HFFc6 (cell line): Measurements from ENCODE around the gene SPTAN1. TPM values are rescaled to one million over a fixed set of nuclear protein-coding genes. Genes with fewer than 3 reads are reported as not detected.

Experiments used
- DNase-seq: peaks from one replicate; pipeline ENCODE4 v3.0.0-alpha.2; 2018
- H3K27ac Mint-ChIP-seq: 2 replicates; pipeline ENCODE4 v1.8.0; 2020; ENCODE audit warnings: mild to moderate bottlenecking, mixed read lengths
- H3K27me3 Mint-ChIP-seq: 2 replicates; pipeline ENCODE4 v1.8.0; 2021; ENCODE audit warnings: mild to moderate bottlenecking, moderate library complexity, mixed read lengths; ENCODE audit not compliant: insufficient read depth
- H3K36me3 Mint-ChIP-seq: 2 replicates; pipeline ENCODE4 v1.8.0; 2021; ENCODE audit warnings: low read depth, mixed read lengths
- H3K4me1 Mint-ChIP-seq: 2 replicates; pipeline ENCODE4 v1.8.0; 2020; ENCODE audit warnings: low read depth, mixed read lengths
- H3K4me3 Mint-ChIP-seq: 2 replicates; pipeline ENCODE4 v1.8.0; 2020; ENCODE audit warnings: mild to moderate bottlenecking, moderate library complexity, mixed read lengths
- H3K9me3 Mint-ChIP-seq: 2 replicates; pipeline ENCODE4 v1.8.0; 2020; ENCODE audit warnings: mild to moderate bottlenecking, mixed read lengths
- total RNA-seq, 6 experiments: library from RNA; stranded (reverse); fragmentation: NEBNext Ultra II Directional; extraction: Animal tissue kit (Norgen Biotek cat#: 25700); gene quantifications; 2 replicates in 1 of 6; 3 replicates in 5 of 6; pipeline ENCODE4 v1.2.3, GENCODE V29; 2021
- TF ChIP-seq, protein P1 (sequence below): fragments of 200-600 bp; sonication (generic); IDR thresholded peaks from 2 replicates; pipeline ENCODE4 v1.5.0; 2021; ENCODE audit warnings: antibody characterized with exemption, mild to moderate bottlenecking

Gene SPTAN1
- total RNA-seq, 6 experiments from 2014 or later: 316 to 368 (median 327) TPM

DNA sequence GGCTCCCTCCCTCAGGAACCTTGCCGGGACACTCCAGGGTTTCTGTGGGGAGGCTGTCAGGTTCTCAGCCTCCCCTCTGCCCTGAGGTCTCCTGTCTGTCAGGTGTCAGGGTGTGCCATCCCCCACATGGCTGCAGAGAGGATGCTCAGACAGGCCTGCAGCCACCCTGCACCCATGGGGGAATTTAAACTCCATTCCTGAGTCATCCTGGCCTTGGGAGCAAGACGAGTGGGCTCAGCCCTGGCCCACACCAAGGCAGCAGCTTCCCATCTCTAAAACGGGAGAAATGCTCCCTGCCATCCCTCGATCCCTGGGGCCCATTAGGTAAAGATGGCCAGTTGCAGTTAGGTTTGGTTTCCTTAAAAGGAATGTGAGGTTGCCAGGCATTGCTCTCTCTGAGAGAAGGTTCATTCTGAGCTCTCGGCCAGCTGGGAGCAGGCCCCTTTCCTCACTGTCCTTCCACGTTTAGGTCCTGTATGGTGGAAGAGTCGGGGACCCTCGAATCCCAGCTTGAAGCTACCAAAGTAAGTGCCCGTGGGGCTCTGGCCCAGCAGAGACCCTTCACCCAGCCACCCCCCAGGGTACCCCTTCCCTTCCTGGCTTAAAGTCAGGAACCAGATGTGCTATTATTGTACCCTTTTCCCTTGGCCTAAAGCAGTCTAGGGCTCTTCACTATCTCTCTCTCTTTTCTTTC lies 77.6 kb downstream of the SPTAN1 start:
- peak overlapping the region; percentile 70 for H3K27ac Mint-ChIP-seq
- H3K27me3 Mint-ChIP-seq: peaks cover 47% of the 10 kb centered on the region
- H3K4me3 Mint-ChIP-seq: no peak overlapping the region
- H3K9me3 Mint-ChIP-seq: no peaks in the 10 kb centered on the region
- peaks cover 17% of the 10 kb centered on the region for H3K4me1 Mint-ChIP-seq
- no peak for DNase-seq
- H3K36me3 Mint-ChIP-seq: peaks cover 43% of the 10 kb centered on the region
- TF ChIP-seq, protein P1, sequence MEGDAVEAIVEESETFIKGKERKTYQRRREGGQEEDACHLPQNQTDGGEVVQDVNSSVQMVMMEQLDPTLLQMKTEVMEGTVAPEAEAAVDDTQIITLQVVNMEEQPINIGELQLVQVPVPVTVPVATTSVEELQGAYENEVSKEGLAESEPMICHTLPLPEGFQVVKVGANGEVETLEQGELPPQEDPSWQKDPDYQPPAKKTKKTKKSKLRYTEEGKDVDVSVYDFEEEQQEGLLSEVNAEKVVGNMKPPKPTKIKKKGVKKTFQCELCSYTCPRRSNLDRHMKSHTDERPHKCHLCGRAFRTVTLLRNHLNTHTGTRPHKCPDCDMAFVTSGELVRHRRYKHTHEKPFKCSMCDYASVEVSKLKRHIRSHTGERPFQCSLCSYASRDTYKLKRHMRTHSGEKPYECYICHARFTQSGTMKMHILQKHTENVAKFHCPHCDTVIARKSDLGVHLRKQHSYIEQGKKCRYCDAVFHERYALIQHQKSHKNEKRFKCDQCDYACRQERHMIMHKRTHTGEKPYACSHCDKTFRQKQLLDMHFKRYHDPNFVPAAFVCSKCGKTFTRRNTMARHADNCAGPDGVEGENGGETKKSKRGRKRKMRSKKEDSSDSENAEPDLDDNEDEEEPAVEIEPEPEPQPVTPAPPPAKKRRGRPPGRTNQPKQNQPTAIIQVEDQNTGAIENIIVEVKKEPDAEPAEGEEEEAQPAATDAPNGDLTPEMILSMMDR: no peak

DNA sequence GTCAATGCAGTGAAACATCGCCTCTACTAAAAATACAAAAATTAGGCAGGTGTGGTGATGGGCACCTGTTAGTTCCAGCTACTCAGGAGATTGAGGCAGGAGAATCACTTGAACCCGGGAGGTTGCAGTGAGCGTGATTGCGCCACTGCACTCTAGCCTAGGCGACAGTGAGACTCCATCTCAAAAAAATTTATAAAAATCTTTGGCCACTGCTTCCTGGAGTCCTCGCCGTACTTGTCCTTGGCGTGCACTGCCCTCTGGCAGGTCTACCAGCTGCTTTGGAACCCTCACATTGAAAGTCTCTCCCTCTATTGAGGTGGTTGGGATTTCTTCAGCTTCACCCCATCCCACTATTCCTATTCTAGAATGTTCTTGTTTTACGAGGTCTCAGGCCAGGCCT lies 79.2 kb downstream of the SPTAN1 start:
- TF ChIP-seq, protein P1: no peak
- no peak for DNase-seq
- Mint-ChIP-seq H3K27me3 (peaks cover 34% of the 10 kb centered on the region), H3K36me3 (peaks cover 31% of the 10 kb centered on the region), H3K27ac (peak overlapping the region; percentile 51), H3K4me3 (no peak overlapping the region), H3K9me3 (no peaks in the 10 kb centered on the region), H3K4me1 (peaks cover 33% of the 10 kb centered on the region)

DNA sequence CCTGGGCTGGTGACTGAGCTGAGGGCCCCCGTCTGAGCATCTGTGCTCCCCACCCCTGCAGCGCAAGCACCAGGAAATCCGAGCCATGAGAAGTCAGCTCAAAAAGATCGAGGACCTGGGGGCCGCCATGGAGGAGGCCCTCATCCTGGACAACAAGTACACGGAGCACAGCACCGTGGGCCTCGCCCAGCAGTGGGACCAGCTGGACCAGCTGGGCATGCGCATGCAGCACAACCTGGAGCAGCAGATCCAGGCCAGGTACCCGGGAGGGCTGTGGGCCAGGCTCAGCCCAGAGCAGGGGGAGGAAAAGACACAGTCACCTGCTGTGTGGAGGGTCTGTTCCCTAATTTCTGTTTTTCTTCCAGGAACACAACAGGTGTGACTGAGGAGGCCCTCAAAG lies 79.7 kb downstream of the SPTAN1 start:
- no peak overlapping the region for H3K4me3 Mint-ChIP-seq
- peaks cover 30% of the 10 kb centered on the region for H3K27me3 Mint-ChIP-seq
- peaks cover 37% of the 10 kb centered on the region for H3K4me1 Mint-ChIP-seq
- no peak for DNase-seq
- H3K36me3 Mint-ChIP-seq: peaks cover 31% of the 10 kb centered on the region
- TF ChIP-seq, protein P1: no peak
- peak overlapping the region; percentile 51 for H3K27ac Mint-ChIP-seq
- H3K9me3 Mint-ChIP-seq: no peaks in the 10 kb centered on the region

DNA sequence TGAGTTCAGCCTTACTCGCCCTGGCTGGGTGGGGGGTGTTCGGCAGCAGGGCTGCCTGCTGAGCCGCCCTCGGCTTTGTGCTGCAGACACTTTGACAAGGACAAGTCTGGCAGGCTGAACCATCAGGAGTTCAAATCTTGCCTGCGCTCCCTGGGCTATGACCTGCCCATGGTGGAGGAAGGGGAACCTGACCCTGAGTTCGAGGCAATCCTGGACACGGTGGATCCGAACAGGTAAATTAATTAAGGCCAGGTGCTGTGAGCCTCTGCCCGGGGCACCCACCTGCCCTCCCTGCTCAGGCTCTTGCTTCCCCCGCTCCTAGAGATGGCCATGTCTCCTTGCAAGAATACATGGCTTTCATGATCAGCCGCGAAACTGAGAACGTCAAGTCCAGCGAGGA lies 80.1 kb downstream of the SPTAN1 start:
- H3K27ac Mint-ChIP-seq: 0 out of 2 replicates have a peak overlapping the region, but pooled peaks have one; percentile 40
- no peak for DNase-seq
- no peak overlapping the region for H3K4me3 Mint-ChIP-seq
- no peaks in the 10 kb centered on the region for H3K9me3 Mint-ChIP-seq
- peaks cover 37% of the 10 kb centered on the region for H3K4me1 Mint-ChIP-seq
- peaks cover 31% of the 10 kb centered on the region for H3K36me3 Mint-ChIP-seq
- TF ChIP-seq, protein P1: no peak
- H3K27me3 Mint-ChIP-seq: peaks cover 27% of the 10 kb centered on the region

DNA sequence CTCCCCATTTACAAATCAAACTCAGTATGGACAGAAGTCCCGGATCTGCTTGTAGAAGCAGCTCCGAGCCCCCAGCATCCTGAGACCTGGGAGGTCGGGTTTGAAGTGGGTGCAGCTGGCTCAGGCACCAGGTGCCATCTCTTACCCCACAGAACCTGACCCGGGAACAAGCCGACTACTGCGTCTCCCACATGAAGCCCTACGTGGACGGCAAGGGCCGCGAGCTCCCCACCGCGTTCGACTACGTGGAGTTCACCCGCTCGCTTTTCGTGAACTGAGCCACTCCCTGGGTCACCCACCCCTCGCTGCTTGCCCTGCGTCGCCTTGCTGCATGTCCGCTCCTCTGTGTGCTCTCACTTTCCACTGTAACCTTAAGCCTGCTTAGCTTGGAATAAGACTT lies 80.7 kb downstream of the SPTAN1 start:
- H3K4me1 Mint-ChIP-seq: peaks cover 37% of the 10 kb centered on the region
- no peak overlapping the region; the same call in 1 of the 2 replicates for H3K4me3 Mint-ChIP-seq
- no peaks in the 10 kb centered on the region for H3K9me3 Mint-ChIP-seq
- peaks cover 27% of the 10 kb centered on the region for H3K27me3 Mint-ChIP-seq
- TF ChIP-seq, protein P1: no peak
- peaks cover 31% of the 10 kb centered on the region for H3K36me3 Mint-ChIP-seq
- DNase-seq: no peak
- H3K27ac Mint-ChIP-seq: peak overlapping the region; percentile 40; the same call in 1 of the 2 replicates
